Mesothelial cell of epicardium (in vitro differentiated cells): ENCODE measurements around the gene IL20RB. TPM values are rescaled to one million over a fixed set of nuclear protein-coding genes. Genes with fewer than 3 reads are reported as not detected.
A peak's percentile ranks its signal among the peaks of the same experiment; 100 is the strongest.
"Not testable (repeated sequence)": the region's sequence is repeated elsewhere in the genome, so short reads cannot be mapped to it uniquely, and the experiment has no call there.

ENCODE experiments used
- DNase-seq, 2 experiments: peaks; one replicate each; pipeline ENCODE4 v3.0.0; 2021; ENCODE audit warnings: low spot score in 2 of 2; ENCODE audit not compliant: unreplicated experiment in 2 of 2
- H3K27ac Mint-ChIP-seq: 2 replicates; pipeline ENCODE4 v1.8.0; 2021; ENCODE audit warnings: mixed read lengths
- H3K27me3 Mint-ChIP-seq: 2 replicates; pipeline ENCODE4 v1.8.0; 2021; ENCODE audit warnings: low read depth, mixed read lengths
- H3K36me3 Mint-ChIP-seq: 2 replicates; pipeline ENCODE4 v1.8.0; 2021; ENCODE audit warnings: mixed read lengths
- H3K4me1 Mint-ChIP-seq: 2 replicates; pipeline ENCODE4 v1.8.0; 2021; ENCODE audit warnings: mixed read lengths
- H3K4me3 Mint-ChIP-seq: 2 replicates; pipeline ENCODE4 v1.8.0; 2021; ENCODE audit warnings: mild to moderate bottlenecking, moderate library complexity, mixed read lengths
- H3K9me3 Mint-ChIP-seq: 2 replicates; pipeline ENCODE4 v1.8.0; 2021; ENCODE audit warnings: mixed read lengths
- CTCF ChIP-seq: fragments of 200-600 bp; sonication (generic); IDR thresholded peaks from one replicate; pipeline ENCODE4 v1.5.0; 2021; ENCODE audit warnings: antibody characterized with exemption; ENCODE audit not compliant: unreplicated experiment
- total RNA-seq: library from RNA; stranded (reverse); gene quantifications from 3 replicates; pipeline ENCODE4 v1.2.1, GENCODE V29; 2021

The IL20RB gene
- total RNA-seq, 1 donor from 2014 or later = 1.8 TPM

- DNase-seq = no peak
- H3K4me1 Mint-ChIP-seq = peaks cover 4% of the 10 kb centered on the region
- peaks cover 6% of the 10 kb centered on the region for H3K9me3 Mint-ChIP-seq
- peaks cover 3% of the 10 kb centered on the region for H3K36me3 Mint-ChIP-seq
- H3K27ac Mint-ChIP-seq = no peak overlapping the region
- no peak overlapping the region for H3K4me3 Mint-ChIP-seq
- H3K27me3 Mint-ChIP-seq = no peaks in the 10 kb centered on the region
- TF ChIP-seq CTCF = no peak
These were observed 3.4 kb downstream of the IL20RB start for GRCh38 chr3:136960838-136961836.

GRCh38 chr3:136962927-136963326 is 5.1 kb downstream of the IL20RB start:
- no peak for TF ChIP-seq CTCF
- DNase-seq = no peak
- no peak overlapping the region for H3K4me3 Mint-ChIP-seq
- no peaks in the 10 kb centered on the region for H3K27me3 Mint-ChIP-seq
- peaks cover 4% of the 10 kb centered on the region for H3K4me1 Mint-ChIP-seq
- peaks cover 3% of the 10 kb centered on the region for H3K36me3 Mint-ChIP-seq
- peaks cover 6% of the 10 kb centered on the region for H3K9me3 Mint-ChIP-seq
- H3K27ac Mint-ChIP-seq = no peak overlapping the region

GRCh38 chr3:136969539-136969938 is 11.8 kb downstream of the IL20RB start:
- not testable (repeated sequence) for H3K27ac Mint-ChIP-seq, H3K27me3 Mint-ChIP-seq, DNase-seq, H3K4me1 Mint-ChIP-seq, H3K36me3 Mint-ChIP-seq
- H3K4me3 Mint-ChIP-seq = peak overlapping the region; percentile 37
- peaks cover 30% of the 10 kb centered on the region for H3K9me3 Mint-ChIP-seq

GRCh38 chr3:136973352-136973751 is 15.6 kb downstream of the IL20RB start:
- peaks cover 35% of the 10 kb centered on the region for H3K9me3 Mint-ChIP-seq
- DNase-seq = no peak
- TF ChIP-seq CTCF = no peak
- H3K36me3 Mint-ChIP-seq = peaks cover 12% of the 10 kb centered on the region
- no peak overlapping the region for H3K27ac Mint-ChIP-seq
- no peaks in the 10 kb centered on the region for H3K27me3 Mint-ChIP-seq
- no peak overlapping the region for H3K4me3 Mint-ChIP-seq
- no peaks in the 10 kb centered on the region for H3K4me1 Mint-ChIP-seq

GRCh38 chr3:136974670-136975069 is 16.9 kb downstream of the IL20RB start:
- H3K27me3 Mint-ChIP-seq = no peaks in the 10 kb centered on the region
- no peak for DNase-seq
- H3K4me3 Mint-ChIP-seq = no peak overlapping the region
- peaks cover 35% of the 10 kb centered on the region for H3K9me3 Mint-ChIP-seq
- no peak for TF ChIP-seq CTCF
- H3K27ac Mint-ChIP-seq = no peak overlapping the region
- H3K4me1 Mint-ChIP-seq = no peaks in the 10 kb centered on the region
- H3K36me3 Mint-ChIP-seq = peaks cover 12% of the 10 kb centered on the region

GRCh38 chr3:136979204-136979603 is 21.4 kb downstream of the IL20RB start:
- DNase-seq = no peak
- Mint-ChIP-seq H3K9me3 (peaks cover 9% of the 10 kb centered on the region), H3K27me3 (no peaks in the 10 kb centered on the region)

More at GRCh38 chr3:136979204-136979603, 21.4 kb downstream of the IL20RB start:
- Mint-ChIP-seq H3K4me1 (no peaks in the 10 kb centered on the region), H3K36me3 (peaks cover 4% of the 10 kb centered on the region), H3K27ac (no peak overlapping the region), H3K4me3 (no peak overlapping the region)
- no peak for TF ChIP-seq CTCF
